Mesendoderm (in vitro differentiated cells): ENCODE measurements around the gene DEDD.

Source experiments
- DNase-seq: peaks from one replicate; pipeline ENCODE4 v3.0.0; 2013
- H2AK5ac ChIP-seq: 2 replicates; pipeline ENCODE4 v1.6.1; 2013; ENCODE audit warnings: low read length, inconsistent platforms
- H2BK120ac ChIP-seq: 2 replicates; pipeline ENCODE4 v1.6.1; 2013; ENCODE audit warnings: low read depth, mild to moderate bottlenecking, low read length, moderate library complexity, mixed read lengths
- H2BK15ac ChIP-seq: replicated peaks from 2 replicates; pipeline ENCODE4 v1.6.1; 2013; ENCODE audit warnings: low read depth, mild to moderate bottlenecking, moderate library complexity
- H2BK5ac ChIP-seq: 2 replicates; pipeline ENCODE4 v1.6.1; 2013; ENCODE audit warnings: low read length, inconsistent platforms
- H3K18ac ChIP-seq: 2 replicates; pipeline ENCODE4 v1.6.1; 2013; ENCODE audit warnings: mild to moderate bottlenecking, low read length, mixed read lengths
- H3K23ac ChIP-seq: one replicate; pipeline ENCODE4 v1.6.1; 2013; ENCODE audit warnings: low read length
- H3K27ac ChIP-seq: 2 replicates; pipeline ENCODE4 v1.5.1; 2013; ENCODE audit warnings: low read depth, mild to moderate bottlenecking, inconsistent platforms, low read length, moderate library complexity
- H3K27me3 ChIP-seq: 2 replicates; pipeline ENCODE4 v1.6.1; 2013; ENCODE audit warnings: low read length, control low read depth, mild to moderate bottlenecking, inconsistent platforms; ENCODE audit not compliant: insufficient read depth, poor library complexity
- H3K36me3 ChIP-seq: 2 replicates; pipeline ENCODE4 v1.6.1; 2013; ENCODE audit warnings: low read length, inconsistent platforms; ENCODE audit not compliant: control insufficient read depth, insufficient read depth
- H3K4ac ChIP-seq: one replicate; pipeline ENCODE4 v1.6.1; 2013; ENCODE audit warnings: low read depth, mild to moderate bottlenecking, low read length, moderate library complexity
- H3K4me1 ChIP-seq: 2 replicates; pipeline ENCODE4 v1.6.1; 2013; ENCODE audit warnings: low read depth, low read length, inconsistent platforms; ENCODE audit not compliant: control insufficient read depth
- H3K4me2 ChIP-seq: 2 replicates; pipeline ENCODE4 v1.6.1; 2013; ENCODE audit warnings: low read length
- H3K4me3 ChIP-seq: 2 replicates; pipeline ENCODE4 v1.5.1; 2013; ENCODE audit warnings: mild to moderate bottlenecking, low read length
- H3K56ac ChIP-seq: one replicate; pipeline ENCODE4 v1.6.1; 2013; ENCODE audit warnings: low read length
- H3K79me1 ChIP-seq: 2 replicates; pipeline ENCODE4 v1.6.1; 2013; ENCODE audit warnings: low read length, inconsistent platforms
- H3K79me2 ChIP-seq: 2 replicates; pipeline ENCODE4 v1.6.1; 2013; ENCODE audit warnings: mild to moderate bottlenecking, low read length; ENCODE audit not compliant: control insufficient read depth, insufficient read depth
- H3K9ac ChIP-seq: 2 replicates; pipeline ENCODE4 v1.6.1; 2013; ENCODE audit warnings: low read length, inconsistent platforms
- H4K5ac ChIP-seq: one replicate; pipeline ENCODE4 v1.6.1; 2013; ENCODE audit warnings: low read length
- H4K8ac ChIP-seq: one replicate; pipeline ENCODE4 v1.6.1; 2013; ENCODE audit warnings: low read depth, mild to moderate bottlenecking, control low read depth, low read length, moderate library complexity
- WGBS: extraction: QIAGEN DNeasy Blood & Tissue Kit; methylation state at CpG from one replicate; pipeline ENCODE4 v1.1.7; 2013; ENCODE audit warnings: low lambda C conversion rate, missing lambda C conversion rate; ENCODE audit not compliant: insufficient coverage; ENCODE audit errors: extremely low coverage; 5-methylcytosine and 5-hydroxymethylcytosine counted together

DEDD gene

GRCh38 chr1:161131523-161132409 is 701 bp downstream of the DEDD start:
- H3K4ac ChIP-seq = peak overlapping the region; percentile 49
- peak overlapping the region; percentile 84 for H3K56ac ChIP-seq
- no peak overlapping the region for H4K5ac ChIP-seq
- peaks cover 11% of the 10 kb centered on the region for H3K4me1 ChIP-seq
- peak overlapping the region; percentile 85 for H2BK5ac ChIP-seq
- DNase-seq = no peak
- H3K23ac ChIP-seq = no peak overlapping the region
- peak overlapping the region; percentile 80 for H3K9ac ChIP-seq
- peak overlapping the region; percentile 94 for H3K18ac ChIP-seq
- peak overlapping the region; percentile 11 for H2AK5ac ChIP-seq
- H2BK15ac ChIP-seq = no peak overlapping the region
- peaks cover 4% of the 10 kb centered on the region for H3K36me3 ChIP-seq
- H3K4me2 ChIP-seq = peak overlapping the region; percentile 56
- peak overlapping the region; percentile 98 for H3K27ac ChIP-seq
- peaks cover 44% of the 10 kb centered on the region for H3K79me2 ChIP-seq
- no peak overlapping the region for H2BK120ac ChIP-seq
- peak overlapping the region; percentile 81 for H3K4me3 ChIP-seq
- no peak overlapping the region for H4K8ac ChIP-seq
- H3K79me1 ChIP-seq = peaks cover 19% of the 10 kb centered on the region
- WGBS = no CpG with 5 or more reads among the region's 22 CpGs
- no peaks in the 10 kb centered on the region for H3K27me3 ChIP-seq

- Histone ChIP-seq H3K4ac (no peak overlapping the region), H3K79me2 (peaks cover 47% of the 10 kb centered on the region), H3K4me3 (no peak overlapping the region), H3K27me3 (no peaks in the 10 kb centered on the region), H2BK120ac (no peak overlapping the region), H3K4me2 (no peak overlapping the region), H3K56ac (no peak overlapping the region), H4K5ac (no peak overlapping the region), H2BK5ac (no peak overlapping the region), H3K9ac (peak overlapping the region; percentile 8), H3K36me3 (peaks cover 6% of the 10 kb centered on the region), H3K18ac (no peak overlapping the region), H2AK5ac (no peak overlapping the region), H3K79me1 (peaks cover 24% of the 10 kb centered on the region), H3K27ac (no peak overlapping the region), H4K8ac (no peak overlapping the region), H2BK15ac (no peak overlapping the region), H3K23ac (no peak overlapping the region), H3K4me1 (peaks cover 11% of the 10 kb centered on the region)
- no peak for DNase-seq
- WGBS = no CpG with 5 or more reads among the region's 1 CpG
Measured at GRCh38 chr1:161130266-161130665, 2.2 kb downstream of the DEDD start.

- DNase-seq = no peak
- Histone ChIP-seq H3K9ac (no peak overlapping the region), H3K56ac (no peak overlapping the region), H2AK5ac (no peak overlapping the region), H3K4me2 (no peak overlapping the region), H3K4me3 (no peak overlapping the region), H3K4ac (no peak overlapping the region), H3K4me1 (peaks cover 11% of the 10 kb centered on the region), H3K36me3 (peaks cover 12% of the 10 kb centered on the region), H3K27ac (no peak overlapping the region), H2BK15ac (no peak overlapping the region), H3K27me3 (no peaks in the 10 kb centered on the region), H3K79me1 (peaks cover 27% of the 10 kb centered on the region), H4K5ac (no peak overlapping the region), H3K79me2 (peaks cover 41% of the 10 kb centered on the region), H2BK5ac (no peak overlapping the region), H3K23ac (no peak overlapping the region), H4K8ac (no peak overlapping the region), H3K18ac (no peak overlapping the region), H2BK120ac (no peak overlapping the region)
- WGBS = no CpG with 5 or more reads among the region's 4 CpGs
Measured at GRCh38 chr1:161128591-161129420, 3.7 kb downstream of the DEDD start.

- no peak overlapping the region for H3K23ac ChIP-seq
- H2AK5ac ChIP-seq = no peak overlapping the region
- no peak overlapping the region for H3K4me3 ChIP-seq
- no peak overlapping the region for H3K4me2 ChIP-seq
- no peak overlapping the region for H2BK120ac ChIP-seq
- no peaks in the 10 kb centered on the region for H3K27me3 ChIP-seq
- H3K56ac ChIP-seq = no peak overlapping the region
- DNase-seq = no peak
- H3K27ac ChIP-seq = no peak overlapping the region
- peaks cover 16% of the 10 kb centered on the region for H3K36me3 ChIP-seq
- peaks cover 11% of the 10 kb centered on the region for H3K4me1 ChIP-seq
- H3K79me2 ChIP-seq = peaks cover 41% of the 10 kb centered on the region
- H3K79me1 ChIP-seq = peaks cover 25% of the 10 kb centered on the region
- no peak overlapping the region for H2BK15ac ChIP-seq
- no peak overlapping the region for H4K5ac ChIP-seq
- no peak overlapping the region for H2BK5ac ChIP-seq
- H4K8ac ChIP-seq = no peak overlapping the region
- no peak overlapping the region for H3K4ac ChIP-seq
- no CpG with 5 or more reads among the region's 2 CpGs for WGBS
- H3K18ac ChIP-seq = no peak overlapping the region
- H3K9ac ChIP-seq = no peak overlapping the region
Measured at GRCh38 chr1:161127649-161128048, 4.8 kb downstream of the DEDD start.

- Histone ChIP-seq H4K8ac (no peak overlapping the region), H2BK15ac (no peak overlapping the region), H4K5ac (no peak overlapping the region), H3K4me1 (peaks cover 9% of the 10 kb centered on the region), H3K4ac (no peak overlapping the region), H3K27me3 (no peaks in the 10 kb centered on the region), H3K79me1 (peaks cover 22% of the 10 kb centered on the region), H3K79me2 (peaks cover 14% of the 10 kb centered on the region), H2AK5ac (no peak overlapping the region), H3K18ac (no peak overlapping the region), H3K4me3 (no peak overlapping the region), H3K23ac (no peak overlapping the region), H3K56ac (no peak overlapping the region), H2BK120ac (no peak overlapping the region), H3K36me3 (peaks cover 27% of the 10 kb centered on the region), H3K4me2 (no peak overlapping the region), H3K9ac (no peak overlapping the region), H2BK5ac (no peak overlapping the region), H3K27ac (no peak overlapping the region)
- DNase-seq = no peak
- no CpG with 5 or more reads among the region's 6 CpGs for WGBS
Measured at GRCh38 chr1:161122967-161123366, 9.5 kb downstream of the DEDD start.
